Measurements from ENCODE around the gene ANKRD12.
A peak's percentile ranks its signal among the peaks of the same experiment; 100 is the strongest.

ANKRD12 gene

DNA sequence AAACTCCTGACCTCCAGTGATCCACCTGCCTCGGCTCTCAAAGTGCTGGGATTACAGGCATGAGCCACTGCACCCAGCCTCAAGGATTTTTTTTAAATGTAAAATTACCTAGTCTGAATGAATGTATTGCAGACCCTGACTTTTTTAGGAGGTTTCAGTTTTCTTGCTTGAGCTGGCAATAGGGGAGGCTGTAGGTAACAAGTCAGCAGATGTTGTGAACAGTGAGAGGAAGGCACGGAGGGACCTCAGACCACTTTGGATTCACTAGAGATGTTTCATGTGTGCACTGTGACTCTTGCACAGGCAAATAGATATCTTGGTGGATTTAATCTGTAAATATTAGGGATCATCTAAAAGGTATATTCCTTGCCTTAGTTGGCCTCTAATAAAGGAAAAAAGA lies 27.7 kb upstream of the ANKRD12 start:
- peak overlapping the region; percentile 99 for H3K4me2 ChIP-seq
- H3K4me3 ChIP-seq (IDR thresholded peaks at IDR 0.05; ENCODE audit: insufficient read depth, low read depth, low read length), result no peak overlapping the region
- H3K36me3 ChIP-seq (ENCODE audit: insufficient read depth), result no peaks in the 10 kb centered on the region
- TF ChIP-seq, protein P1, sequence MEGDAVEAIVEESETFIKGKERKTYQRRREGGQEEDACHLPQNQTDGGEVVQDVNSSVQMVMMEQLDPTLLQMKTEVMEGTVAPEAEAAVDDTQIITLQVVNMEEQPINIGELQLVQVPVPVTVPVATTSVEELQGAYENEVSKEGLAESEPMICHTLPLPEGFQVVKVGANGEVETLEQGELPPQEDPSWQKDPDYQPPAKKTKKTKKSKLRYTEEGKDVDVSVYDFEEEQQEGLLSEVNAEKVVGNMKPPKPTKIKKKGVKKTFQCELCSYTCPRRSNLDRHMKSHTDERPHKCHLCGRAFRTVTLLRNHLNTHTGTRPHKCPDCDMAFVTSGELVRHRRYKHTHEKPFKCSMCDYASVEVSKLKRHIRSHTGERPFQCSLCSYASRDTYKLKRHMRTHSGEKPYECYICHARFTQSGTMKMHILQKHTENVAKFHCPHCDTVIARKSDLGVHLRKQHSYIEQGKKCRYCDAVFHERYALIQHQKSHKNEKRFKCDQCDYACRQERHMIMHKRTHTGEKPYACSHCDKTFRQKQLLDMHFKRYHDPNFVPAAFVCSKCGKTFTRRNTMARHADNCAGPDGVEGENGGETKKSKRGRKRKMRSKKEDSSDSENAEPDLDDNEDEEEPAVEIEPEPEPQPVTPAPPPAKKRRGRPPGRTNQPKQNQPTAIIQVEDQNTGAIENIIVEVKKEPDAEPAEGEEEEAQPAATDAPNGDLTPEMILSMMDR (conservative IDR thresholded peaks at IDR 0.05; ENCODE audit: low read depth, low read length), result no peak
- H3K4me1 ChIP-seq (ENCODE audit: low read depth, poor library complexity, severe bottlenecking), result peaks cover 89% of the 10 kb centered on the region
- H3K9ac ChIP-seq, result peak overlapping the region; percentile 10; the same call in 1 of the 2 replicates
- H3K27ac ChIP-seq, result peak overlapping the region; percentile 38; the same call in 1 of the 2 replicates
- H2AFZ ChIP-seq (ENCODE audit: low read depth), result no peak overlapping the region
- H4K20me1 ChIP-seq (ENCODE audit: insufficient read depth), result peaks cover 29% of the 10 kb centered on the region
- peaks cover 100% of the 10 kb centered on the region for H3K79me2 ChIP-seq (ENCODE audit: insufficient read depth, low read depth)
- H3K27me3 ChIP-seq (ENCODE audit: insufficient read depth, low read depth), result no peaks in the 10 kb centered on the region

DNA sequence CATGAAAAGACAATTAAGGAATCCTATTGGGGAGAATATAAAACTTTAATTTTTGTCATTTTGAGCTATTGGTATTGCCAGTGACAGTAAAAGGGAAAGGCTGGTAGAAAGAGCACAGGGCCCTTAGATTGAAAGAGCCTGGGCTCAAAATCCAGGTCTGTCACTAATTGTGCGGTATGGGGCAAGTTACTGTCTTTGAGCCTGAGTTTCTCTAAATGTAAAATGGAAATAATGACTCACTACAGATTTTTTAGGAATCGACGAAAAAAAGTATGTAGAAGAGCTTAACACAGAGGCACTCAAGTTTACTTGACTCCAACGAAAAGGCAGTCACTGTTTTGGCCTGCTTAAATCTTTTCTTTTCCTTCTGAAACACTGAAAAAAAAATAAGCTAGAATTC lies 27.1 kb upstream of the ANKRD12 start:
- H3K27me3 ChIP-seq (ENCODE audit: insufficient read depth, low read depth), result no peaks in the 10 kb centered on the region
- H3K36me3 ChIP-seq (ENCODE audit: insufficient read depth), result no peaks in the 10 kb centered on the region
- H3K79me2 ChIP-seq (ENCODE audit: insufficient read depth, low read depth), result peaks cover 100% of the 10 kb centered on the region
- H3K4me2 ChIP-seq, result peak overlapping the region; percentile 99
- no peak overlapping the region for H2AFZ ChIP-seq (ENCODE audit: low read depth)
- peak overlapping the region; percentile 10; the same call in 1 of the 2 replicates for H3K9ac ChIP-seq
- H3K4me3 ChIP-seq (IDR thresholded peaks at IDR 0.05; ENCODE audit: insufficient read depth, low read depth, low read length), result no peak overlapping the region
- H3K27ac ChIP-seq, result peak overlapping the region; percentile 38; the same call in 1 of the 2 replicates
- peaks cover 95% of the 10 kb centered on the region for H3K4me1 ChIP-seq (ENCODE audit: low read depth, poor library complexity, severe bottlenecking)
- H4K20me1 ChIP-seq (ENCODE audit: insufficient read depth), result peaks cover 32% of the 10 kb centered on the region
- TF ChIP-seq, protein P1 (conservative IDR thresholded peaks at IDR 0.05; ENCODE audit: low read depth, low read length), result no peak

DNA sequence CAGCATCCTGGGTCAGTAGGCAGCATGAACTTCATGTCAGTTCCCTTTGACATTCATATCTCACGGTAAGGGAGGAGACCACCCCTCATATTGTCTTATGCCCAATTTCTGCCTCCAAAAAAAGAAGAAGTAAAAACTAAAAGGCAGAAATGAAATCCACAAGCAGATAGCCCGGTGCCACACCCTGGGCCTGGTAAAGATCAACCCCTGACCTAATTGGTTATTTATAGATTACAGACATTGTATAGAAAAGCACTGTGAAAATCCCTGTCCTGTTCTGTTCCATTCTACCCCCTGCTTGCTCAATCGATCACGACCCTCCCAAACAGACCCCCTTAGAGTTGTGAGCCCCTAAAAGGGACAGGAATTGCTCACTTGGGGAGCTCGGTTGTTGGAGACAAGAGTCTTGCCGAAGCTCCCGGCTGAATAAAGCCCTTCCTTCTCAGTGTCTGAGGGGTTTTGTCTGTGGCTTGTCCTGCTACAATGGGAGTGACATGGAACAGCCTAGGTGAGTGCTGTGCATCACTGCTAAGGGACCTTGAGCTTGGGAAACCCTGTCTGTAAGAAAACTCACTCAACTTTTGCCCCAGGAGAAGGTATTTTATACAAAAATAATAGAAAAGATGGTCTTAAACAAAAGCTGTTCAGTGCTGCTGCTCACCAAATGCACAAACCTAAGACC lies 23.0 kb upstream of the ANKRD12 start:
- TF ChIP-seq, protein P1 (conservative IDR thresholded peaks at IDR 0.05; ENCODE audit: low read depth, low read length), result no peak
- Histone ChIP-seq H3K27ac (no peak overlapping the region; the same call in 1 of the 2 replicates), H3K79me2 (ENCODE audit: insufficient read depth, low read depth) (peaks cover 100% of the 10 kb centered on the region), H3K4me2 (no peak overlapping the region), H3K9ac (no peak overlapping the region), H3K36me3 (ENCODE audit: insufficient read depth) (peaks cover 12% of the 10 kb centered on the region), H4K20me1 (ENCODE audit: insufficient read depth) (peaks cover 20% of the 10 kb centered on the region), H3K27me3 (ENCODE audit: insufficient read depth, low read depth) (no peaks in the 10 kb centered on the region), H3K4me3 (IDR thresholded peaks at IDR 0.05; ENCODE audit: insufficient read depth, low read depth, low read length) (no peak overlapping the region), H2AFZ (ENCODE audit: low read depth) (no peak overlapping the region), H3K4me1 (ENCODE audit: low read depth, poor library complexity, severe bottlenecking) (peaks cover 99% of the 10 kb centered on the region)

DNA sequence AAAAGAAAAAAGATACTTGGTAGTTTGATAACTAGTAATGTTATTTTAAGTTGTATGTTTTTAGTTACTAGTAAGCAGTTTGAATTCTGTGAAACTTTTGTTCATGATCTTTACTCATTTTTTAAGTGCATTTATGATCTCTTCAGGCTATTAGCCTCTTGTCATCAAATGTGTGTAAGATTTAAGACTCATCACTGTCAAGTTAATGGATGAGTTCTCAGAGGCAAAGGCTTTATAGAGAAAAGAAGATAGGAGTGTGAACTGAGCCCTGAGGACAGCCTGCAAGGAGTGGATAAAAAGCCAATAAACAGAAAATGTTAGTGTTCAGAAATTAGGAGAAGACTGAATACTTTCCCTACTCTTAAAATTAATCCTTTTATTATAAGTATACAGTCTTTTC lies 20.6 kb upstream of the ANKRD12 start:
- Histone ChIP-seq H3K4me3 (IDR thresholded peaks at IDR 0.05; ENCODE audit: insufficient read depth, low read depth, low read length) (no peak overlapping the region), H3K9ac (no peak overlapping the region), H2AFZ (ENCODE audit: low read depth) (no peak overlapping the region), H3K4me2 (0 out of 2 replicates have a peak overlapping the region, but pooled peaks have one; percentile 51), H3K4me1 (ENCODE audit: low read depth, poor library complexity, severe bottlenecking) (peaks cover 99% of the 10 kb centered on the region), H3K79me2 (ENCODE audit: insufficient read depth, low read depth) (peaks cover 99% of the 10 kb centered on the region), H4K20me1 (ENCODE audit: insufficient read depth) (peaks cover 8% of the 10 kb centered on the region), H3K36me3 (ENCODE audit: insufficient read depth) (peaks cover 12% of the 10 kb centered on the region), H3K27me3 (ENCODE audit: insufficient read depth, low read depth) (no peaks in the 10 kb centered on the region), H3K27ac (no peak overlapping the region; the same call in 1 of the 2 replicates)
- TF ChIP-seq, protein P1 (conservative IDR thresholded peaks at IDR 0.05; ENCODE audit: low read depth, low read length), result no peak
